SJSA1 (cell line): ENCODE data around the gene AQP12B. TPM values are rescaled to one million over a fixed set of nuclear protein-coding genes. Genes with fewer than 3 reads are reported as not detected.
"Not testable (repeated sequence)": the region's sequence is repeated elsewhere in the genome, so short reads cannot be mapped to it uniquely, and the experiment has no call there.

Experiments used
- DNase-seq, 2 experiments: peaks; one replicate each; pipeline ENCODE4 v3.0.0-alpha.2; 2015 to 2020; ENCODE audit warnings: low spot score in 2 of 2, low read depth in 1 of 2
- H3K27ac ChIP-seq: fragments of 250-450 bp; sonication (Bioruptor Pico); 2 replicates; pipeline ENCODE4 v1.5.1; 2020; ENCODE audit warnings: mild to moderate bottlenecking, moderate library complexity
- H3K27me3 ChIP-seq: fragments of 250-450 bp; sonication (Bioruptor Pico); replicated peaks from 2 replicates; pipeline ENCODE4 v1.5.1; 2020; ENCODE audit warnings: mild to moderate bottlenecking, moderate library complexity
- H3K36me3 ChIP-seq: fragments of 250-450 bp; sonication (Bioruptor Pico); 2 replicates; pipeline ENCODE4 v1.5.1; 2020; ENCODE audit warnings: mild to moderate bottlenecking
- H3K4me1 ChIP-seq: fragments of 250-450 bp; sonication (Bioruptor Pico); replicated peaks from 2 replicates; pipeline ENCODE4 v1.6.1; 2021; ENCODE audit warnings: mild to moderate bottlenecking
- H3K4me3 ChIP-seq: fragments of 250-450 bp; sonication (Bioruptor Pico); 2 replicates; pipeline ENCODE4 v1.5.1; 2020; ENCODE audit warnings: mild to moderate bottlenecking
- H3K9me3 ChIP-seq: fragments of 250-450 bp; sonication (Bioruptor Pico); replicated peaks from 2 replicates; pipeline ENCODE4 v1.5.1; 2020; ENCODE audit warnings: mild to moderate bottlenecking
- total RNA-seq: library from RNA; depleted of rRNA; stranded (reverse); fragments of >200 nt; shearing (Covaris generic); gene quantifications from 2 replicates; pipeline ENCODE4 v1.2.3, GENCODE V29; 2014

The AQP12B gene
- total RNA-seq, 1 experiment from 2014 or later = not detected

GRCh38 chr2:240689975-240690374 lies 7.3 kb upstream of the AQP12B start:
- H3K4me3 ChIP-seq = no peak overlapping the region
- no peak overlapping the region for H3K27ac ChIP-seq
- H3K9me3 ChIP-seq = no peaks in the 10 kb centered on the region
- H3K27me3 ChIP-seq = peaks cover 24% of the 10 kb centered on the region
- no peak for DNase-seq
- no peaks in the 10 kb centered on the region for H3K36me3 ChIP-seq
- H3K4me1 ChIP-seq = no peaks in the 10 kb centered on the region

- Histone ChIP-seq H3K27me3 (peaks cover 24% of the 10 kb centered on the region), H3K9me3 (no peaks in the 10 kb centered on the region), H3K4me3 (no peak overlapping the region), H3K27ac (no peak overlapping the region), H3K36me3 (no peaks in the 10 kb centered on the region), H3K4me1 (no peaks in the 10 kb centered on the region)
- no peak for DNase-seq
These were observed 5.9 kb upstream of the AQP12B start for GRCh38 chr2:240688553-240688919.

- peaks cover 24% of the 10 kb centered on the region for H3K27me3 ChIP-seq
- H3K36me3 ChIP-seq = no peaks in the 10 kb centered on the region
- H3K9me3 ChIP-seq = no peaks in the 10 kb centered on the region
- no peak overlapping the region for H3K27ac ChIP-seq
- H3K4me1 ChIP-seq = no peaks in the 10 kb centered on the region
- DNase-seq = no peak
- no peak overlapping the region for H3K4me3 ChIP-seq
These were observed 5.3 kb upstream of the AQP12B start for GRCh38 chr2:240687741-240688552.

GRCh38 chr2:240687045-240687740 lies 4.5 kb upstream of the AQP12B start:
- no peaks in the 10 kb centered on the region for H3K36me3 ChIP-seq
- DNase-seq = no peak
- no peaks in the 10 kb centered on the region for H3K4me1 ChIP-seq
- peaks cover 24% of the 10 kb centered on the region for H3K27me3 ChIP-seq
- no peak overlapping the region for H3K4me3 ChIP-seq
- H3K9me3 ChIP-seq = no peaks in the 10 kb centered on the region
- no peak overlapping the region for H3K27ac ChIP-seq

- DNase-seq = no peak
- Histone ChIP-seq H3K4me1 (no peaks in the 10 kb centered on the region), H3K36me3 (no peaks in the 10 kb centered on the region), H3K27me3 (peaks cover 24% of the 10 kb centered on the region), H3K4me3 (no peak overlapping the region), H3K27ac (no peak overlapping the region), H3K9me3 (no peaks in the 10 kb centered on the region)
These were observed 3.8 kb upstream of the AQP12B start for GRCh38 chr2:240686460-240686859.

GRCh38 chr2:240685771-240686371 lies 3.2 kb upstream of the AQP12B start:
- no peaks in the 10 kb centered on the region for H3K4me1 ChIP-seq
- no peak for DNase-seq
- H3K9me3 ChIP-seq = no peaks in the 10 kb centered on the region
- peaks cover 24% of the 10 kb centered on the region for H3K27me3 ChIP-seq
- no peak overlapping the region for H3K4me3 ChIP-seq
- no peaks in the 10 kb centered on the region for H3K36me3 ChIP-seq
- H3K27ac ChIP-seq = no peak overlapping the region

- DNase-seq, H3K27ac ChIP-seq, H3K36me3 ChIP-seq, H3K9me3 ChIP-seq, H3K4me3 ChIP-seq, H3K4me1 ChIP-seq: not testable (repeated sequence)
- H3K27me3 ChIP-seq = peaks cover 24% of the 10 kb centered on the region
These were observed 1.5 kb upstream of the AQP12B start for GRCh38 chr2:240683980-240684728.

GRCh38 chr2:240683329-240683979 lies 769 bp upstream of the AQP12B start:
- not testable (repeated sequence) for H3K27ac ChIP-seq, DNase-seq, H3K4me1 ChIP-seq, H3K9me3 ChIP-seq, H3K36me3 ChIP-seq, H3K4me3 ChIP-seq
- H3K27me3 ChIP-seq = peaks cover 21% of the 10 kb centered on the region

GRCh38 chr2:240680185-240680584 lies 2.5 kb downstream of the AQP12B start:
- not testable (repeated sequence) for H3K4me3 ChIP-seq, H3K4me1 ChIP-seq, H3K27ac ChIP-seq, H3K36me3 ChIP-seq, DNase-seq, H3K27me3 ChIP-seq, H3K9me3 ChIP-seq

GRCh38 chr2:240678909-240679308 lies 3.8 kb downstream of the AQP12B start:
- H3K4me1 ChIP-seq, H3K27ac ChIP-seq, DNase-seq: not testable (repeated sequence)

GRCh38 chr2:240678043-240678442 lies 4.6 kb downstream of the AQP12B start:
- not testable (repeated sequence) for H3K27me3 ChIP-seq, DNase-seq, H3K9me3 ChIP-seq, H3K4me3 ChIP-seq, H3K4me1 ChIP-seq, H3K27ac ChIP-seq, H3K36me3 ChIP-seq

More at GRCh38 chr2:240678909-240679308, 3.8 kb downstream of the AQP12B start:
- H3K27me3 ChIP-seq, H3K9me3 ChIP-seq, H3K36me3 ChIP-seq, H3K4me3 ChIP-seq: not testable (repeated sequence)

GRCh38 chr2:240675345-240675744 lies 7.3 kb downstream of the AQP12B start:
- H3K4me3 ChIP-seq, H3K36me3 ChIP-seq, DNase-seq, H3K4me1 ChIP-seq, H3K27ac ChIP-seq, H3K9me3 ChIP-seq: not testable (repeated sequence)
- peaks cover 25% of the 10 kb centered on the region for H3K27me3 ChIP-seq

- H3K36me3 ChIP-seq, DNase-seq, H3K27ac ChIP-seq, H3K4me3 ChIP-seq, H3K9me3 ChIP-seq, H3K4me1 ChIP-seq: not testable (repeated sequence)
- peaks cover 32% of the 10 kb centered on the region for H3K27me3 ChIP-seq
These were observed 8.1 kb downstream of the AQP12B start for GRCh38 chr2:240674461-240675184.
